HepG2 (cell line): ENCODE data around the gene NAT14. TPM values are rescaled to one million over a fixed set of nuclear protein-coding genes. Genes with fewer than 3 reads are reported as not detected.
A peak's percentile ranks its signal among the peaks of the same experiment; 100 is the strongest.

Source experiments
- ATM ChIP-seq: fragments of 450-650 bp; IDR thresholded peaks from 2 replicates; pipeline ENCODE4 v1.7.1; 2017; ENCODE audit warnings: mild to moderate bottlenecking, borderline replicate concordance
- CENPX ChIP-seq: sonication (generic); formaldehyde crosslinking; IDR thresholded peaks from 2 replicates; pipeline ENCODE4 v1.9.0; 2021; ENCODE audit warnings: mild to moderate bottlenecking, missing genetic modification reagents, moderate library complexity
- KDM1A ChIP-seq: IDR thresholded peaks from 2 replicates; pipeline ENCODE4 v1.6.1; 2016; ENCODE audit warnings: missing compliant biosample characterization
- KDM2A ChIP-seq: sonication (generic); formaldehyde crosslinking; IDR thresholded peaks from 2 replicates; pipeline ENCODE4 v1.4.0; 2020; ENCODE audit warnings: low read depth, missing genetic modification reagents, borderline replicate concordance
- NR3C1 ChIP-seq: sonication (generic); formaldehyde crosslinking; IDR thresholded peaks from 2 replicates; pipeline ENCODE4 v1.4.0; 2020; ENCODE audit warnings: missing genetic modification reagents
- NRL ChIP-seq: sonication (generic); formaldehyde crosslinking; IDR thresholded peaks from 2 replicates; pipeline ENCODE4 v1.5.0; 2020; ENCODE audit warnings: missing genetic modification reagents, mild to moderate bottlenecking, moderate library complexity, borderline replicate concordance
- RBM39 ChIP-seq: fragments of 200-400 bp; formaldehyde crosslinking; IDR thresholded peaks from one replicate; pipeline ENCODE4 v1.6.1; 2018; ENCODE audit warnings: antibody characterized with exemption, mild to moderate bottlenecking, low read depth, low read length; ENCODE audit not compliant: poor library complexity, severe bottlenecking
- SP1 ChIP-seq, 2 experiments: fragments of 450-650 bp in 1 of 2; sonication (generic) in 1 of 2; formaldehyde crosslinking in 1 of 2; IDR thresholded peaks; 2 replicates each; pipeline versions ENCODE4 v1.4.0 to v1.6.1; 2016 to 2020; ENCODE audit warnings: missing genetic modification reagents in 1 of 2
- SRSF9 ChIP-seq: fragments of 200-400 bp; formaldehyde crosslinking; IDR thresholded peaks from 2 replicates; pipeline ENCODE4 v1.6.1; 2018; ENCODE audit warnings: borderline replicate concordance, mild to moderate bottlenecking, low read depth, low read length; ENCODE audit not compliant: insufficient read depth, poor library complexity, severe bottlenecking
- YEATS4 ChIP-seq: sonication (generic); formaldehyde crosslinking; IDR thresholded peaks from 2 replicates; pipeline ENCODE4 v1.4.0; 2020; ENCODE audit warnings: missing genetic modification reagents, borderline replicate concordance
- ZKSCAN5 ChIP-seq: sonication (generic); formaldehyde crosslinking; IDR thresholded peaks from 2 replicates; pipeline ENCODE4 v1.5.1; 2020; ENCODE audit warnings: mild to moderate bottlenecking, missing genetic modification reagents
- ZNF282 ChIP-seq: fragments of 450-650 bp; IDR thresholded peaks from 2 replicates; pipeline ENCODE4 v1.6.1; 2018; ENCODE audit not compliant: partially characterized antibody
- ZNF292 ChIP-seq: sonication (generic); formaldehyde crosslinking; IDR thresholded peaks from 2 replicates; pipeline ENCODE4 v1.8.1; 2022; ENCODE audit warnings: mild to moderate bottlenecking, low read depth, missing genetic modification reagents, borderline replicate concordance
- ZNF441 ChIP-seq: sonication (generic); formaldehyde crosslinking; IDR thresholded peaks from 2 replicates; pipeline ENCODE4 v1.7.0; 2021; ENCODE audit warnings: missing genetic modification reagents, borderline replicate concordance
- ZNF543 ChIP-seq: sonication (generic); formaldehyde crosslinking; IDR thresholded peaks from 2 replicates; pipeline ENCODE4 v1.4.0; 2020; ENCODE audit warnings: mild to moderate bottlenecking, missing genetic modification reagents
- polyA plus RNA-seq, 8 experiments: library from polyadenylated mRNA; depleted of rRNA in 3 of 8; stranded (reverse) in 7 of 8; unstranded in 1 of 8; fragments of >200 nt; fragmentation: Illumina TruSeq in 4 of 8; extraction: Trizol in 4 of 8; gene quantifications; 2 replicates each; pipeline versions ENCODE4 v1.2.1 to v1.2.3, GENCODE V29; 2011 to 2016; ENCODE audit warnings: low read depth in 4 of 8, missing spikeins in 1 of 8, mixed read lengths in 1 of 8; ENCODE audit not compliant: insufficient read depth in 1 of 8
- total RNA-seq, 5 experiments: library from RNA; depleted of rRNA; stranded (reverse); fragments of >200 nt; fragmentation: Illumina TruSeq; extraction: Trizol; gene quantifications; 2 replicates each; pipeline ENCODE4 v1.2.3, GENCODE V29; 2016; ENCODE audit warnings: low read depth in 1 of 5
- TF ChIP-seq, protein P1 (sequence below): sonication (generic); formaldehyde crosslinking; IDR thresholded peaks from 2 replicates; pipeline ENCODE4 v1.8.0; 2022; ENCODE audit warnings: mild to moderate bottlenecking, missing genetic modification reagents; ENCODE audit not compliant: insufficient replicate concordance
- TF ChIP-seq, protein P2 (sequence below): sonication (generic); formaldehyde crosslinking; conservative IDR thresholded peaks from 2 replicates; pipeline ENCODE4 v1.4.0; 2020; ENCODE audit warnings: missing genetic modification reagents
- TF ChIP-seq, protein P3 (sequence below): sonication (generic); formaldehyde crosslinking; conservative IDR thresholded peaks from 2 replicates; pipeline ENCODE4 v1.4.0; 2020; ENCODE audit warnings: missing genetic modification reagents
- TF ChIP-seq, protein P4 (sequence below): sonication (generic); formaldehyde crosslinking; IDR thresholded peaks from 2 replicates; pipeline ENCODE4 v1.8.0; 2023; ENCODE audit warnings: mild to moderate bottlenecking, missing genetic modification reagents
- TF ChIP-seq, protein P5 (sequence below): sonication (generic); formaldehyde crosslinking; IDR thresholded peaks from 2 replicates; pipeline ENCODE4 v1.5.0; 2020; ENCODE audit warnings: missing genetic modification reagents

Gene NAT14
- total and polyA plus RNA-seq, 2 of the 13 experiments (the other 11 are each of a cell fraction or from before 2014, with no cell fraction given): 20.7 to 22.3 TPM

DNA sequence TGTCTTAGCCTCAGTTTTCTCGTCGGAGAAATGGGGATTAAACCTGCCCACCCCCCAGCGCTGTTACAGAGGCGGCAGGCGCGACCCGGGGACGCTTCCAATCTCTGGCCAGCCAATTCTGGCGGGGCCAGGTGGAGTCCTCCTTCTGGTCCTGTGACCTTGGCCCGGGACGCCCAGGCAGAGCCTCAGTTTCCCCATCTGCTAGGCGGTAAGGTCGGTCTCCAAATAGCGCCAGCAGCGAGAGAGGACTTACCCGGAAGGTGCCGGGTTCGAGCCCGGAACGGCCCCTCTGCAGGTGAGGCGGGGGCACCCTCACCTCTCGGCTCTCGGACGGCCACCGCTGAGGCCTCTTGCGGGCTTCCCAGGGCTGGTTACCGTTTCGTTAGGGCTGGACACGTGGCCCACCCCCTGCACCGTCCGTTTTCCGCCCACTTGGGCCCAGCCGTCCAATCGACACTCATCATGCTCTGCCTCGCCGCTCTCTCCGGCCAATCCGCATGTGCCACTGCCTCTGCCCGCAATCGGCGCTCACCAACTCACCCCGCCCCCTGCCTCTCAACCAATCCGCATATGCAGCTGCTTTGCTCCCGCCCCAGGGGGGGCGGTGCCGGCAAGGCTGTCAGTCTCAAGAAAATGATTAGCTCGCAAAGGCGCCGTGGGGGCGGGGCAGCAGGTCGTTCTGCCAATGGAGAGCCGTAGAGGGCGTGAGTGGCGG lies 23.6 kb upstream of the NAT14 start, which contains the start of gene ISOC2 (continued):
- 0 out of 2 replicates have a peak, but pooled peaks have one; percentile 17 for TF ChIP-seq ZNF441 (CRISPR knock-in tag)
- peak; percentile 65; the same call in 1 of the 2 replicates for TF ChIP-seq ZKSCAN5 (CRISPR knock-in tag)
- peak; percentile 83 for TF ChIP-seq RBM39
- TF ChIP-seq, protein P1, sequence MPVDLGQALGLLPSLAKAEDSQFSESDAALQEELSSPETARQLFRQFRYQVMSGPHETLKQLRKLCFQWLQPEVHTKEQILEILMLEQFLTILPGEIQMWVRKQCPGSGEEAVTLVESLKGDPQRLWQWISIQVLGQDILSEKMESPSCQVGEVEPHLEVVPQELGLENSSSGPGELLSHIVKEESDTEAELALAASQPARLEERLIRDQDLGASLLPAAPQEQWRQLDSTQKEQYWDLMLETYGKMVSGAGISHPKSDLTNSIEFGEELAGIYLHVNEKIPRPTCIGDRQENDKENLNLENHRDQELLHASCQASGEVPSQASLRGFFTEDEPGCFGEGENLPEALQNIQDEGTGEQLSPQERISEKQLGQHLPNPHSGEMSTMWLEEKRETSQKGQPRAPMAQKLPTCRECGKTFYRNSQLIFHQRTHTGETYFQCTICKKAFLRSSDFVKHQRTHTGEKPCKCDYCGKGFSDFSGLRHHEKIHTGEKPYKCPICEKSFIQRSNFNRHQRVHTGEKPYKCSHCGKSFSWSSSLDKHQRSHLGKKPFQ (CRISPR knock-in tag): no peak
- TF ChIP-seq ZNF543 (CRISPR knock-in tag): no peak; the same call in 1 of the 2 replicates
- TF ChIP-seq, protein P2, sequence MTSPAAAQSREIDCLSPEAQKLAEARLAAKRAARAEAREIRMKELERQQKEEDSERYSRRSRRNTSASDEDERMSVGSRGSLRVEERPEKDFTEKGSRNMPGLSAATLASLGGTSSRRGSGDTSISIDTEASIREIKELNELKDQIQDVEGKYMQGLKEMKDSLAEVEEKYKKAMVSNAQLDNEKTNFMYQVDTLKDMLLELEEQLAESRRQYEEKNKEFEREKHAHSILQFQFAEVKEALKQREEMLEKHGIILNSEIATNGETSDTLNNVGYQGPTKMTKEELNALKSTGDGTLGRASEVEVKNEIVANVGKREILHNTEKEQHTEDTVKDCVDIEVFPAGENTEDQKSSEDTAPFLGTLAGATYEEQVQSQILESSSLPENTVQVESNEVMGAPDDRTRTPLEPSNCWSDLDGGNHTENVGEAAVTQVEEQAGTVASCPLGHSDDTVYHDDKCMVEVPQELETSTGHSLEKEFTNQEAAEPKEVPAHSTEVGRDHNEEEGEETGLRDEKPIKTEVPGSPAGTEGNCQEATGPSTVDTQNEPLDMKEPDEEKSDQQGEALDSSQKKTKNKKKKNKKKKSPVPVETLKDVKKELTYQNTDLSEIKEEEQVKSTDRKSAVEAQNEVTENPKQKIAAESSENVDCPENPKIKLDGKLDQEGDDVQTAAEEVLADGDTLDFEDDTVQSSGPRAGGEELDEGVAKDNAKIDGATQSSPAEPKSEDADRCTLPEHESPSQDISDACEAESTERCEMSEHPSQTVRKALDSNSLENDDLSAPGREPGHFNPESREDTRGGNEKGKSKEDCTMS (CRISPR knock-in tag): no peak; the same call in 1 of the 2 replicates
- TF ChIP-seq, protein P3, sequence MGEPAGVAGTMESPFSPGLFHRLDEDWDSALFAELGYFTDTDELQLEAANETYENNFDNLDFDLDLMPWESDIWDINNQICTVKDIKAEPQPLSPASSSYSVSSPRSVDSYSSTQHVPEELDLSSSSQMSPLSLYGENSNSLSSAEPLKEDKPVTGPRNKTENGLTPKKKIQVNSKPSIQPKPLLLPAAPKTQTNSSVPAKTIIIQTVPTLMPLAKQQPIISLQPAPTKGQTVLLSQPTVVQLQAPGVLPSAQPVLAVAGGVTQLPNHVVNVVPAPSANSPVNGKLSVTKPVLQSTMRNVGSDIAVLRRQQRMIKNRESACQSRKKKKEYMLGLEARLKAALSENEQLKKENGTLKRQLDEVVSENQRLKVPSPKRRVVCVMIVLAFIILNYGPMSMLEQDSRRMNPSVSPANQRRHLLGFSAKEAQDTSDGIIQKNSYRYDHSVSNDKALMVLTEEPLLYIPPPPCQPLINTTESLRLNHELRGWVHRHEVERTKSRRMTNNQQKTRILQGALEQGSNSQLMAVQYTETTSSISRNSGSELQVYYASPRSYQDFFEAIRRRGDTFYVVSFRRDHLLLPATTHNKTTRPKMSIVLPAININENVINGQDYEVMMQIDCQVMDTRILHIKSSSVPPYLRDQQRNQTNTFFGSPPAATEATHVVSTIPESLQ (CRISPR knock-in tag): no peak
- peak; percentile 62; the same call in 1 of the 2 replicates for TF ChIP-seq ZNF292 (CRISPR knock-in tag)
- no peak for TF ChIP-seq ZNF282
- TF ChIP-seq, protein P4, sequence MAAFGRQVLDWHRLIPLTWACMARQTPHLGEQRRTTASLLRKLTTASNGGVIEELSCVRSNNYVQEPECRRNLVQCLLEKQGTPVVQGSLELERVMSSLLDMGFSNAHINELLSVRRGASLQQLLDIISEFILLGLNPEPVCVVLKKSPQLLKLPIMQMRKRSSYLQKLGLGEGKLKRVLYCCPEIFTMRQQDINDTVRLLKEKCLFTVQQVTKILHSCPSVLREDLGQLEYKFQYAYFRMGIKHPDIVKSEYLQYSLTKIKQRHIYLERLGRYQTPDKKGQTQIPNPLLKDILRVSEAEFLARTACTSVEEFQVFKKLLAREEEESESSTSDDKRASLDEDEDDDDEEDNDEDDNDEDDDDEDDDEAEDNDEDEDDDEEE (CRISPR knock-in tag): no peak
- TF ChIP-seq, protein P5, sequence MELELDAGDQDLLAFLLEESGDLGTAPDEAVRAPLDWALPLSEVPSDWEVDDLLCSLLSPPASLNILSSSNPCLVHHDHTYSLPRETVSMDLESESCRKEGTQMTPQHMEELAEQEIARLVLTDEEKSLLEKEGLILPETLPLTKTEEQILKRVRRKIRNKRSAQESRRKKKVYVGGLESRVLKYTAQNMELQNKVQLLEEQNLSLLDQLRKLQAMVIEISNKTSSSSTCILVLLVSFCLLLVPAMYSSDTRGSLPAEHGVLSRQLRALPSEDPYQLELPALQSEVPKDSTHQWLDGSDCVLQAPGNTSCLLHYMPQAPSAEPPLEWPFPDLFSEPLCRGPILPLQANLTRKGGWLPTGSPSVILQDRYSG (CRISPR knock-in tag): no peak
- TF ChIP-seq ATM: no peak
- peak; percentile 97 for TF ChIP-seq SP1 (IDR thresholded peaks at IDR 0.05)
- TF ChIP-seq SP1 (CRISPR knock-in tag; IDR thresholded peaks at IDR 0.05): peak; percentile 99
- peak; percentile 98 for TF ChIP-seq KDM1A (CRISPR knock-in tag)
- TF ChIP-seq NRL (CRISPR knock-in tag): 0 out of 2 replicates have a peak, but pooled peaks have one; percentile 19
- TF ChIP-seq YEATS4 (CRISPR knock-in tag): peak; percentile 75
- peak; percentile 31 for TF ChIP-seq KDM2A (CRISPR knock-in tag)
- no peak for TF ChIP-seq SRSF9
- no peak for TF ChIP-seq CENPX (CRISPR knock-in tag)
- no peak for TF ChIP-seq NR3C1 (CRISPR knock-in tag)
